Chondrocyte (in vitro differentiated cells): ENCODE measurements around the gene IGIP. TPM values are rescaled to one million over a fixed set of nuclear protein-coding genes. Genes with fewer than 3 reads are reported as not detected.

ENCODE experiments used
- DNase-seq: peaks from one replicate; pipeline ENCODE4 v3.0.0; 2021; ENCODE audit warnings: mixed read lengths, low spot score
- H3K27ac Mint-ChIP-seq: one replicate; pipeline ENCODE4 v1.8.0; 2021; ENCODE audit warnings: mild to moderate bottlenecking, moderate library complexity, mixed read lengths; ENCODE audit not compliant: unreplicated experiment
- H3K27me3 Mint-ChIP-seq: 2 replicates; pipeline ENCODE4 v1.8.0; 2021; ENCODE audit warnings: low read depth, mixed read lengths
- H3K36me3 Mint-ChIP-seq: 2 replicates; pipeline ENCODE4 v1.8.0; 2021; ENCODE audit warnings: low read depth, mixed read lengths
- H3K4me1 Mint-ChIP-seq: 2 replicates; pipeline ENCODE4 v1.8.0; 2021; ENCODE audit warnings: low read depth, mild to moderate bottlenecking, mixed read lengths
- H3K4me3 Mint-ChIP-seq: one replicate; pipeline ENCODE4 v1.8.0; 2021; ENCODE audit warnings: mild to moderate bottlenecking, moderate library complexity, mixed read lengths; ENCODE audit not compliant: unreplicated experiment
- H3K9me3 Mint-ChIP-seq: 2 replicates; pipeline ENCODE4 v1.8.0; 2021; ENCODE audit warnings: low read depth, mixed read lengths
- CTCF ChIP-seq: fragments of 200-600 bp; sonication (generic); IDR thresholded peaks from 2 replicates; pipeline ENCODE4 v1.5.0; 2021; ENCODE audit warnings: antibody characterized with exemption, mild to moderate bottlenecking, moderate library complexity
- total RNA-seq: library from RNA; stranded (reverse); gene quantifications from 3 replicates; pipeline ENCODE4 v1.2.1, GENCODE V29; 2021

IGIP gene
- total RNA-seq, 1 donor from 2014 or later, result 6.9 TPM

GRCh38 chr5:140107312-140108092 lies 18.2 kb upstream of the IGIP start:
- no peaks in the 10 kb centered on the region for H3K9me3 Mint-ChIP-seq
- no peaks in the 10 kb centered on the region for H3K36me3 Mint-ChIP-seq
- peak; percentile 96 for DNase-seq
- peak; percentile 55 for TF ChIP-seq CTCF
- H3K4me3 Mint-ChIP-seq, result peak overlapping the region; percentile 94
- H3K27ac Mint-ChIP-seq, result peak overlapping the region; percentile 97
- peaks cover 50% of the 10 kb centered on the region for H3K27me3 Mint-ChIP-seq
- H3K4me1 Mint-ChIP-seq, result peaks cover 34% of the 10 kb centered on the region

GRCh38 chr5:140108093-140109017 lies 17.4 kb upstream of the IGIP start:
- Mint-ChIP-seq H3K4me1 (peaks cover 42% of the 10 kb centered on the region), H3K36me3 (no peaks in the 10 kb centered on the region), H3K4me3 (peak overlapping the region; percentile 94), H3K9me3 (no peaks in the 10 kb centered on the region), H3K27ac (peak overlapping the region; percentile 85), H3K27me3 (peaks cover 44% of the 10 kb centered on the region)
- no peak for TF ChIP-seq CTCF
- DNase-seq, result no peak

GRCh38 chr5:140109018-140109758 lies 16.5 kb upstream of the IGIP start:
- peaks cover 39% of the 10 kb centered on the region for H3K27me3 Mint-ChIP-seq
- peak overlapping the region; percentile 94 for H3K4me3 Mint-ChIP-seq
- H3K36me3 Mint-ChIP-seq, result no peaks in the 10 kb centered on the region
- no peak for TF ChIP-seq CTCF
- H3K9me3 Mint-ChIP-seq, result no peaks in the 10 kb centered on the region
- H3K27ac Mint-ChIP-seq, result peak overlapping the region; percentile 85
- DNase-seq, result no peak
- H3K4me1 Mint-ChIP-seq, result peaks cover 45% of the 10 kb centered on the region

- Mint-ChIP-seq H3K36me3 (no peaks in the 10 kb centered on the region), H3K4me3 (no peak overlapping the region)
- no peak for DNase-seq
Measured at GRCh38 chr5:140109759-140110645, 15.7 kb upstream of the IGIP start.

More at GRCh38 chr5:140109759-140110645, 15.7 kb upstream of the IGIP start:
- Mint-ChIP-seq H3K4me1 (peaks cover 51% of the 10 kb centered on the region), H3K27me3 (peaks cover 31% of the 10 kb centered on the region), H3K27ac (no peak overlapping the region), H3K9me3 (no peaks in the 10 kb centered on the region)
- no peak for TF ChIP-seq CTCF
